Neural progenitor cell (in vitro differentiated cells): ENCODE results near the gene TNFRSF8.

ENCODE experiments used
- CTCF ChIP-seq: fragments of 200-600 bp; sonication (generic); IDR thresholded peaks from 2 replicates; pipeline ENCODE4 v1.5.1; 2017; ENCODE audit warnings: antibody characterized with exemption, mild to moderate bottlenecking
- EZH2 ChIP-seq: fragments of 200-600 bp; sonication (generic); IDR thresholded peaks from 2 replicates; pipeline ENCODE4 v1.6.1; 2017; ENCODE audit warnings: antibody characterized with exemption, mild to moderate bottlenecking, moderate library complexity

- TF ChIP-seq CTCF (no peak), EZH2 (no peak)
These were observed 126.2 kb downstream of the TNFRSF8 start for GRCh38 chr1:12189328-12189682.
